Thyroid gland (tissue), 4 donors: ENCODE results near the gene NIM1K.

Experiments
- POLR2A ChIP-seq, 2 donors: fragments of 450-650 bp; IDR thresholded peaks; one replicate each; pipeline ENCODE4 v1.6.1; 2017; ENCODE audit warnings: antibody characterized with exemption in 2 of 2, mild to moderate bottlenecking in 2 of 2, moderate library complexity in 1 of 2
- TF ChIP-seq, protein P1 (sequence below), 6 experiments: fragments of 200-600 bp in 3 of 6; fragments of 450-650 bp in 3 of 6; sonication (generic) in 3 of 6; IDR thresholded peaks; one replicate each; pipeline ENCODE4 v1.5.1; 2016 to 2019; ENCODE audit warnings: antibody characterized with exemption in 6 of 6, mild to moderate bottlenecking in 2 of 6, inconsistent platforms in 1 of 6, moderate library complexity in 1 of 6

DNA sequence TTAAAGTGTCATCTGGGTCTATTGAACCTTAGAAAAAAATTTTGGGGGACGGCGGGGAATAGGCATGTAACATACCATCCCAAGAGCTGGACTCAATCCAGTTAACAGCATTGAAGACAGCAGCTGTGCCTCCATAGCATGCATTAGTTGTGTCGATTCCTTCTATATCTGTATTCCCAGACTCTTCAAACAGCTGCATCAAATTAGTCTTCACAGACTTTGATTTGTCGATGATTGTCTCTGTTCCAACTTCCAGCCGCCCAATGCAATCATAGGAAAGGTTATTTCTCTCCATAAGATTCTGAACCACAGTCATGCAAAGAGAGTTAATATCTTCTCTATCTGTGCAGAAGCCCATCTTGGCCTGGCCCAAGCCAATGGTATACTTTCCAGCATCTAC is 106.4 kb downstream of the NIM1K start:
- TF ChIP-seq, protein P1, sequence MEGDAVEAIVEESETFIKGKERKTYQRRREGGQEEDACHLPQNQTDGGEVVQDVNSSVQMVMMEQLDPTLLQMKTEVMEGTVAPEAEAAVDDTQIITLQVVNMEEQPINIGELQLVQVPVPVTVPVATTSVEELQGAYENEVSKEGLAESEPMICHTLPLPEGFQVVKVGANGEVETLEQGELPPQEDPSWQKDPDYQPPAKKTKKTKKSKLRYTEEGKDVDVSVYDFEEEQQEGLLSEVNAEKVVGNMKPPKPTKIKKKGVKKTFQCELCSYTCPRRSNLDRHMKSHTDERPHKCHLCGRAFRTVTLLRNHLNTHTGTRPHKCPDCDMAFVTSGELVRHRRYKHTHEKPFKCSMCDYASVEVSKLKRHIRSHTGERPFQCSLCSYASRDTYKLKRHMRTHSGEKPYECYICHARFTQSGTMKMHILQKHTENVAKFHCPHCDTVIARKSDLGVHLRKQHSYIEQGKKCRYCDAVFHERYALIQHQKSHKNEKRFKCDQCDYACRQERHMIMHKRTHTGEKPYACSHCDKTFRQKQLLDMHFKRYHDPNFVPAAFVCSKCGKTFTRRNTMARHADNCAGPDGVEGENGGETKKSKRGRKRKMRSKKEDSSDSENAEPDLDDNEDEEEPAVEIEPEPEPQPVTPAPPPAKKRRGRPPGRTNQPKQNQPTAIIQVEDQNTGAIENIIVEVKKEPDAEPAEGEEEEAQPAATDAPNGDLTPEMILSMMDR (IDR thresholded peaks at IDR 0.05): no peak
- TF ChIP-seq POLR2A (IDR thresholded peaks at IDR 0.05): no peak
